ENCODE data around the gene POFUT1. TPM values are rescaled to one million over a fixed set of nuclear protein-coding genes. Genes with fewer than 3 reads are reported as not detected.
"Not testable (repeated sequence)": the region's sequence is repeated elsewhere in the genome, so short reads cannot be mapped to it uniquely, and the experiment has no call there.

Gene POFUT1
- total RNA-seq, 1 donor from 2014 or later = 60.6 TPM

DNA sequence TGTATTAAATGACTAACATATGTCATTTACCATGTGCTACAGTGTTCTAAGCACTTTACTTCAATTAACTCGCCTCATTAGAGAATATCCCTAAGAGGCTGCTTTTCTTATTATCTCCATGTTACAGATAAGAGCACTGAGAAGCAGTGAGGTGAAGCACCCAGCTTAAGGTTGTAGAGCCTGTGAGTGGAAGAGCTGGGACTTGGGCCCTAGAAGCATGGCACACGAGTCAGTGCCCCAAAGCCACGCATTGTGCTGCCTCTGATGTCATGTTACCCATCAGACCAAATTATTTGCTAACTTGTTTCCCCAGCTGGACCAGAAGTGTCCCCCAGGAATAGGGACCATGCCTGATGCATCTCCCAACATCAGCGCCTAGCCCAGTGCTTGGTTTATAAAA is 34.1 kb downstream of the POFUT1 start:
- Histone ChIP-seq H3K9me3 (ENCODE audit: insufficient read depth, low read depth, low read length) (no peaks in the 10 kb centered on the region), H3K79me2 (ENCODE audit: insufficient read depth, low read length) (no peaks in the 10 kb centered on the region), H3K27ac (ENCODE audit: low read depth, low read length) (no peak overlapping the region), H3K4me1 (ENCODE audit: insufficient read depth, low read length) (no peaks in the 10 kb centered on the region), H4K20me1 (ENCODE audit: insufficient read depth, low read length) (no peaks in the 10 kb centered on the region), H3K4me3 (ENCODE audit: insufficient read depth, low read depth, low read length) (no peak overlapping the region), H2AFZ (ENCODE audit: low read depth, low read length) (no peak overlapping the region), H3K4me2 (ENCODE audit: low read length) (no peak overlapping the region), H3K9ac (ENCODE audit: low read length) (no peak overlapping the region), H3K36me3 (ENCODE audit: insufficient read depth, low read length) (no peaks in the 10 kb centered on the region), H3K27me3 (ENCODE audit: insufficient read depth, low read length) (no peaks in the 10 kb centered on the region)
- peaks cover 6% of the 10 kb centered on the region for H3K27me3 Mint-ChIP-seq (ENCODE audit: low read depth, unreplicated experiment)
- peaks cover 1% of the 10 kb centered on the region for H3K36me3 Mint-ChIP-seq (ENCODE audit: low read depth, unreplicated experiment)
- TF ChIP-seq, protein P1, sequence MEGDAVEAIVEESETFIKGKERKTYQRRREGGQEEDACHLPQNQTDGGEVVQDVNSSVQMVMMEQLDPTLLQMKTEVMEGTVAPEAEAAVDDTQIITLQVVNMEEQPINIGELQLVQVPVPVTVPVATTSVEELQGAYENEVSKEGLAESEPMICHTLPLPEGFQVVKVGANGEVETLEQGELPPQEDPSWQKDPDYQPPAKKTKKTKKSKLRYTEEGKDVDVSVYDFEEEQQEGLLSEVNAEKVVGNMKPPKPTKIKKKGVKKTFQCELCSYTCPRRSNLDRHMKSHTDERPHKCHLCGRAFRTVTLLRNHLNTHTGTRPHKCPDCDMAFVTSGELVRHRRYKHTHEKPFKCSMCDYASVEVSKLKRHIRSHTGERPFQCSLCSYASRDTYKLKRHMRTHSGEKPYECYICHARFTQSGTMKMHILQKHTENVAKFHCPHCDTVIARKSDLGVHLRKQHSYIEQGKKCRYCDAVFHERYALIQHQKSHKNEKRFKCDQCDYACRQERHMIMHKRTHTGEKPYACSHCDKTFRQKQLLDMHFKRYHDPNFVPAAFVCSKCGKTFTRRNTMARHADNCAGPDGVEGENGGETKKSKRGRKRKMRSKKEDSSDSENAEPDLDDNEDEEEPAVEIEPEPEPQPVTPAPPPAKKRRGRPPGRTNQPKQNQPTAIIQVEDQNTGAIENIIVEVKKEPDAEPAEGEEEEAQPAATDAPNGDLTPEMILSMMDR (IDR thresholded peaks at IDR 0.05; ENCODE audit: insufficient read depth, low read depth, low read length) = no peak
- TF ChIP-seq EZH2 (IDR thresholded peaks at IDR 0.05; ENCODE audit: insufficient read depth, low read length) = no peak
- DNase-seq (ENCODE audit: low read depth) = no peak
- no peak for FAIRE-seq
- H3K4me1 Mint-ChIP-seq (ENCODE audit: low read depth, unreplicated experiment) = no peaks in the 10 kb centered on the region
- H3K27ac Mint-ChIP-seq (ENCODE audit: unreplicated experiment) = no peak overlapping the region
- no peaks in the 10 kb centered on the region for H3K9me3 Mint-ChIP-seq (ENCODE audit: unreplicated experiment)
- H3K4me3 Mint-ChIP-seq (ENCODE audit: unreplicated experiment) = no peak overlapping the region

DNA sequence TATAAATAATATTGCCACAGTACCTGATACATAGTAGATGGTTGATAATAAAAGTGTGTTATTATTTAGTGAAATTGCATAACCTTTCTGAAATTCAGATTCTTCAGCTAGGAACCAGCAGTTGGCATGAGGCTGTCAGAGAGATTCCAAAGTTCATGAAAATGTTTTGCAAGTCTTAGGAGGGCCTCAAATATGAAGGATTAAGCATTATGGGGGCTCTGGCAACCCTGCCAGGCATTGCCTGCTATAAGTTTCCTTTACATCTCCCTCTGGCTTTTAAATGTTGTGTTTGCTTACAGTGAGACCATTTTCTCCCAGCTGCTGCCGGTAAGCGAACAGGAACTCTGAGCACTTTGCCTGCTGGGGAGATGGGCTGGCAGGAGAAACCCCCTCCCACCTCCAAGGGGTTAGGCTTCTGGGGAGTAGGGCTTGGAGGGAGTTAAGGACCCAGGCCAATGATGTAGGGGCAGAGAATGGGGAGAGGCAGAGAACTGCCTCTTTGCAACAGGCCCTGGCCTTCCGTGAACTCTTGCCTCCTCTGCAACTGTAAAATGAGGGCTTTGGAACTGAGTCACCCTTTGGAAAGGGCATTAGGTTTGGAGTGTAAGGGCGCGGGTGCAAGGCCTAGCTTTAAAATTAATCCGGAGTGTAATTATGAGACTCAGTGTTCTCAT is 36.6 kb downstream of the POFUT1 start:
- no peaks in the 10 kb centered on the region for H3K4me1 ChIP-seq (ENCODE audit: insufficient read depth, low read length)
- no peaks in the 10 kb centered on the region for H3K9me3 ChIP-seq (ENCODE audit: insufficient read depth, low read depth, low read length)
- no peaks in the 10 kb centered on the region for H3K27me3 ChIP-seq (ENCODE audit: insufficient read depth, low read length)
- no peak overlapping the region for H3K9ac ChIP-seq (ENCODE audit: low read length)
- no peaks in the 10 kb centered on the region for H3K79me2 ChIP-seq (ENCODE audit: insufficient read depth, low read length)
- no peak overlapping the region for H2AFZ ChIP-seq (ENCODE audit: low read depth, low read length)
- no peak overlapping the region for H3K4me3 Mint-ChIP-seq (ENCODE audit: unreplicated experiment)
- H3K27ac ChIP-seq (ENCODE audit: low read depth, low read length) = no peak overlapping the region
- H3K36me3 Mint-ChIP-seq (ENCODE audit: low read depth, unreplicated experiment) = no peaks in the 10 kb centered on the region
- DNase-seq (ENCODE audit: low read depth) = no peak
- TF ChIP-seq, protein P1 (IDR thresholded peaks at IDR 0.05; ENCODE audit: insufficient read depth, low read depth, low read length) = no peak
- no peak for TF ChIP-seq EZH2 (IDR thresholded peaks at IDR 0.05; ENCODE audit: insufficient read depth, low read length)
- H3K27me3 Mint-ChIP-seq (ENCODE audit: low read depth, unreplicated experiment) = peaks cover 6% of the 10 kb centered on the region
- no peaks in the 10 kb centered on the region for H3K36me3 ChIP-seq (ENCODE audit: insufficient read depth, low read length)
- no peak for FAIRE-seq
- H3K4me3 ChIP-seq (ENCODE audit: insufficient read depth, low read depth, low read length) = no peak overlapping the region
- no peak overlapping the region for H3K27ac Mint-ChIP-seq (ENCODE audit: unreplicated experiment)
- no peaks in the 10 kb centered on the region for H3K4me1 Mint-ChIP-seq (ENCODE audit: low read depth, unreplicated experiment)
- no peaks in the 10 kb centered on the region for H4K20me1 ChIP-seq (ENCODE audit: insufficient read depth, low read length)
- H3K9me3 Mint-ChIP-seq (ENCODE audit: unreplicated experiment) = no peaks in the 10 kb centered on the region
- H3K4me2 ChIP-seq (ENCODE audit: low read length) = no peak overlapping the region

DNA sequence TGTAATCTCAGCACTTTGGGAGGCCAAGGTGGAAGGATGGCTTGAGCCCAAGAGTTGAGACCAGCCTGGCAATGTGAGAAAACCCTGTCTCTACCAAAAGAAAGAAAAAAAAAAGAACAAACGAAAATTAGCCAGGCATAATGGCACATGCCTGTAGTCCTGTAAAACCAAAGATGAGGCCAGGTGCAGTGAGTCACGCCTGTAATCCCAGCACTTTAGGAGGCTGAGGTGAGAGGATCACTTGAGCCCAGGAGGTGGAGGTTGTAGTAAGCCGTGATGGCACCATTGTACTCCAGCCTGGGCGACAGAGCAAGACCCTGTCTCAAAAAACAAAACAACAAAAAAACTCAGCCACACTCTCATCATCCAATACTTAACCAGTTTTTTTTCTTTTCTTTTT is 37.3 kb downstream of the POFUT1 start:
- no peak overlapping the region for H3K27ac Mint-ChIP-seq (ENCODE audit: unreplicated experiment)
- no peak for TF ChIP-seq EZH2 (IDR thresholded peaks at IDR 0.05; ENCODE audit: insufficient read depth, low read length)
- TF ChIP-seq, protein P1 (IDR thresholded peaks at IDR 0.05; ENCODE audit: insufficient read depth, low read depth, low read length) = no peak
- peaks cover 4% of the 10 kb centered on the region for H3K27me3 Mint-ChIP-seq (ENCODE audit: low read depth, unreplicated experiment)
- no peaks in the 10 kb centered on the region for H3K36me3 Mint-ChIP-seq (ENCODE audit: low read depth, unreplicated experiment)
- H3K9ac ChIP-seq (ENCODE audit: low read length) = no peak overlapping the region
- H4K20me1 ChIP-seq (ENCODE audit: insufficient read depth, low read length) = no peaks in the 10 kb centered on the region
- no peak overlapping the region for H3K27ac ChIP-seq (ENCODE audit: low read depth, low read length)
- no peak overlapping the region for H2AFZ ChIP-seq (ENCODE audit: low read depth, low read length)
- FAIRE-seq (no peak), DNase-seq (ENCODE audit: low read depth) (no peak)
- H3K4me1 ChIP-seq (ENCODE audit: insufficient read depth, low read length) = no peaks in the 10 kb centered on the region
- no peaks in the 10 kb centered on the region for H3K36me3 ChIP-seq (ENCODE audit: insufficient read depth, low read length)
- no peaks in the 10 kb centered on the region for H3K79me2 ChIP-seq (ENCODE audit: insufficient read depth, low read length)
- no peaks in the 10 kb centered on the region for H3K9me3 ChIP-seq (ENCODE audit: insufficient read depth, low read depth, low read length)
- H3K27me3 ChIP-seq (ENCODE audit: insufficient read depth, low read length) = no peaks in the 10 kb centered on the region
- H3K4me2 ChIP-seq (ENCODE audit: low read length) = no peak overlapping the region
- no peak overlapping the region for H3K4me3 ChIP-seq (ENCODE audit: insufficient read depth, low read depth, low read length)
- H3K4me1 Mint-ChIP-seq (ENCODE audit: low read depth, unreplicated experiment) = no peaks in the 10 kb centered on the region
- no peaks in the 10 kb centered on the region for H3K9me3 Mint-ChIP-seq (ENCODE audit: unreplicated experiment)
- no peak overlapping the region for H3K4me3 Mint-ChIP-seq (ENCODE audit: unreplicated experiment)

DNA sequence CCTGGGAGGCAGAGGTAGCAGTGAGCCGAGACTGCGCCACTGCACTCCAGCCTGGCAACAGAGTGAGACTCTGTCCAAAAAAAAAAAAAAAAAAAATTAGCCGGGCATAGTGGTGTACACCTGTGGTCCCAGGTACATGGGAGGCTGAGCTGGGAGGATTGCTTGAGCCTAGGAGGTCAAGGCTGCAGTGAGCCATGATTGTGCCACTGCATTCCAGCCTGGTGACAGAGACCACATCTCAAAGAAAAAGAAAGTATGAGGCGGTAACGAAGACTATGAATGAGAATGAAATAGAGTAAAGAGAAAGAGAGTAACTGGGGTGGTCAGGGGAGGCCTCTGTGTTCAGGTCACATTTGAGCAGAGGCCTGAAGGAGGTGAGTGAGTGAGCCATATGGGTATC is 38.5 kb downstream of the POFUT1 start:
- H3K36me3 Mint-ChIP-seq (ENCODE audit: low read depth, unreplicated experiment); H3K9me3 Mint-ChIP-seq (ENCODE audit: unreplicated experiment); H3K27ac Mint-ChIP-seq (ENCODE audit: unreplicated experiment); H3K79me2 ChIP-seq (ENCODE audit: insufficient read depth, low read length); FAIRE-seq; H2AFZ ChIP-seq (ENCODE audit: low read depth, low read length); H3K9ac ChIP-seq (ENCODE audit: low read length); H3K4me1 Mint-ChIP-seq (ENCODE audit: low read depth, unreplicated experiment); H3K36me3 ChIP-seq (ENCODE audit: insufficient read depth, low read length); H3K27me3 ChIP-seq (ENCODE audit: insufficient read depth, low read length); H3K27ac ChIP-seq (ENCODE audit: low read depth, low read length); H3K4me1 ChIP-seq (ENCODE audit: insufficient read depth, low read length); H3K4me3 Mint-ChIP-seq (ENCODE audit: unreplicated experiment); H3K4me2 ChIP-seq (ENCODE audit: low read length); H3K9me3 ChIP-seq (ENCODE audit: insufficient read depth, low read depth, low read length); DNase-seq (ENCODE audit: low read depth); H4K20me1 ChIP-seq (ENCODE audit: insufficient read depth, low read length); H3K27me3 Mint-ChIP-seq (ENCODE audit: low read depth, unreplicated experiment); H3K4me3 ChIP-seq (ENCODE audit: insufficient read depth, low read depth, low read length): not testable (repeated sequence)

Data from astrocyte (in vitro differentiated cells and primary cell).